MCF 10A (cell line): ENCODE measurements around the gene SPRED2. TPM values are rescaled to one million over a fixed set of nuclear protein-coding genes. Genes with fewer than 3 reads are reported as not detected.

ENCODE experiments used
- BruUV-seq: library from RNA; stranded (reverse); fragments of 400-500 nt; replicated peaks from 2 replicates; lab custom pipeline; 2021; lab: Mats Ljungman, UMichigan
- CTCF ChIA-PET: fragments of 300-600 bp; sonication (Branson Sonifier 250); formaldehyde crosslinking; extraction: SDS; loops from one replicate; lab custom pipeline; 2021; ENCODE audit warnings: antibody characterized with exemption, inconsistent platforms; lab: Yijun Ruan, JAX
- POLR2A ChIA-PET: fragments of 300-600, 350-650 bp; sonication (Branson Sonifier 250); formaldehyde crosslinking; extraction: SDS; loops from one replicate; lab custom pipeline; 2020; ENCODE audit warnings: antibody characterized with exemption, inconsistent platforms; lab: Yijun Ruan, JAX
- DNase-seq: peaks from one replicate; pipeline ENCODE4 v3.0.0-alpha.2; 2018; ENCODE audit not compliant: unreplicated experiment
- H3K27ac Mint-ChIP-seq: one replicate; pipeline ENCODE4 v1.8.0; 2022; ENCODE audit warnings: mild to moderate bottlenecking, low read depth, mixed read lengths; ENCODE audit not compliant: unreplicated experiment
- H3K27me3 Mint-ChIP-seq: one replicate; pipeline ENCODE4 v1.8.0; 2022; ENCODE audit warnings: mixed read lengths; ENCODE audit not compliant: insufficient read depth, unreplicated experiment
- H3K36me3 Mint-ChIP-seq: one replicate; pipeline ENCODE4 v1.8.0; 2022; ENCODE audit warnings: mild to moderate bottlenecking, moderate library complexity, mixed read lengths; ENCODE audit not compliant: insufficient read depth, unreplicated experiment
- H3K4me1 Mint-ChIP-seq: one replicate; pipeline ENCODE4 v1.8.0; 2022; ENCODE audit warnings: mixed read lengths; ENCODE audit not compliant: insufficient read depth, unreplicated experiment
- H3K4me3 Mint-ChIP-seq: one replicate; pipeline ENCODE4 v1.8.0; 2022; ENCODE audit warnings: mild to moderate bottlenecking, moderate library complexity, mixed read lengths; ENCODE audit not compliant: unreplicated experiment
- H3K9me3 Mint-ChIP-seq: one replicate; pipeline ENCODE4 v1.8.0; 2022; ENCODE audit warnings: mixed read lengths; ENCODE audit not compliant: unreplicated experiment
- intact Hi-C: fragments of 100-400 bp; cut with micrococcal nuclease; formaldehyde crosslinking; loops from 2 replicates; pipeline ENCODE4 v1.14.1; 2022
- total RNA-seq: library from RNA; stranded (reverse); gene quantifications from 2 replicates; pipeline ENCODE4 v1.2.3, GENCODE V29; 2022
- TF ChIP-seq, protein P1 (sequence below): fragments of 200-600 bp; IDR thresholded peaks from one replicate; pipeline ENCODE4 v1.8.0; 2022; ENCODE audit warnings: antibody characterized with exemption, mild to moderate bottlenecking; ENCODE audit not compliant: unreplicated experiment

The SPRED2 gene
- total RNA-seq, 1 experiment from 2014 or later, result 38.6 TPM

- CTCF ChIA-PET, result no interaction called here
- intact Hi-C loops, result no loop called here
- no peak for DNase-seq
- no TSS peak for BruUV-seq
- POLR2A ChIA-PET, result interaction anchor here (0.6 to 2.1 kb wide), 5 partner anchors 10 to 187 kb away, joined by 3 to 7 read pairs (median 4); no protein-coding TSS in a partner anchor
- H3K27ac Mint-ChIP-seq, result peak overlapping the region; percentile 49
- no peaks in the 10 kb centered on the region for H3K36me3 Mint-ChIP-seq
- H3K4me1 Mint-ChIP-seq, result peaks cover 38% of the 10 kb centered on the region
- H3K9me3 Mint-ChIP-seq, result no peaks in the 10 kb centered on the region
- TF ChIP-seq, protein P1, sequence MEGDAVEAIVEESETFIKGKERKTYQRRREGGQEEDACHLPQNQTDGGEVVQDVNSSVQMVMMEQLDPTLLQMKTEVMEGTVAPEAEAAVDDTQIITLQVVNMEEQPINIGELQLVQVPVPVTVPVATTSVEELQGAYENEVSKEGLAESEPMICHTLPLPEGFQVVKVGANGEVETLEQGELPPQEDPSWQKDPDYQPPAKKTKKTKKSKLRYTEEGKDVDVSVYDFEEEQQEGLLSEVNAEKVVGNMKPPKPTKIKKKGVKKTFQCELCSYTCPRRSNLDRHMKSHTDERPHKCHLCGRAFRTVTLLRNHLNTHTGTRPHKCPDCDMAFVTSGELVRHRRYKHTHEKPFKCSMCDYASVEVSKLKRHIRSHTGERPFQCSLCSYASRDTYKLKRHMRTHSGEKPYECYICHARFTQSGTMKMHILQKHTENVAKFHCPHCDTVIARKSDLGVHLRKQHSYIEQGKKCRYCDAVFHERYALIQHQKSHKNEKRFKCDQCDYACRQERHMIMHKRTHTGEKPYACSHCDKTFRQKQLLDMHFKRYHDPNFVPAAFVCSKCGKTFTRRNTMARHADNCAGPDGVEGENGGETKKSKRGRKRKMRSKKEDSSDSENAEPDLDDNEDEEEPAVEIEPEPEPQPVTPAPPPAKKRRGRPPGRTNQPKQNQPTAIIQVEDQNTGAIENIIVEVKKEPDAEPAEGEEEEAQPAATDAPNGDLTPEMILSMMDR, result no peak
- H3K4me3 Mint-ChIP-seq, result no peak overlapping the region
- H3K27me3 Mint-ChIP-seq, result no peaks in the 10 kb centered on the region
These were observed 14.8 kb downstream of the SPRED2 start for GRCh38 chr2:65417509-65418085.

DNA sequence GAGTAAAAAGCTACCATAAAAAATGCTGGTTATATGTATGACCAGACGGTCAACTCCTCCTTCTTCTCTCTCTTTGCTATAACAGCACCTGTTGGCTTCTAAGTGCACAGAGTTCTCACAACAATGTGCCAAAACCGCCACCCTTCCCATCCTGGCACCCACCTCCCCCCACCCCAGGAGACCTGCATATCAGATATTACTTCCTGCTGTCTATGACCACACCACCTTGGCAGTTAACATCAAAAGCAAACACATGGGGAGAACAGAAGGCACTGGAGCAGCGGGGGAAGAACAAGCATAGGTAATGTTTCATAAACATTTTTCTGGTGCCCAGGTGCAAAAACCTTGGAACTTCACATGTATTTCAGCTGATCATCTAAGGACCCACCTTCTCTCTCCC is 15.5 kb downstream of the SPRED2 start:
- H3K4me3 Mint-ChIP-seq, result no peak overlapping the region
- ChIA-PET CTCF (no interaction called here), POLR2A (interaction anchor here (0.6 to 2.1 kb wide), 5 partner anchors 9 to 186 kb away, joined by 3 to 7 read pairs (median 4); no protein-coding TSS in a partner anchor)
- TF ChIP-seq, protein P1, result no peak
- no peak for DNase-seq
- intact Hi-C loops, result no loop called here
- H3K4me1 Mint-ChIP-seq, result peaks cover 34% of the 10 kb centered on the region
- H3K36me3 Mint-ChIP-seq, result no peaks in the 10 kb centered on the region
- peak overlapping the region; percentile 49 for H3K27ac Mint-ChIP-seq
- no TSS peak for BruUV-seq
- no peaks in the 10 kb centered on the region for H3K9me3 Mint-ChIP-seq
- H3K27me3 Mint-ChIP-seq, result no peaks in the 10 kb centered on the region

DNA sequence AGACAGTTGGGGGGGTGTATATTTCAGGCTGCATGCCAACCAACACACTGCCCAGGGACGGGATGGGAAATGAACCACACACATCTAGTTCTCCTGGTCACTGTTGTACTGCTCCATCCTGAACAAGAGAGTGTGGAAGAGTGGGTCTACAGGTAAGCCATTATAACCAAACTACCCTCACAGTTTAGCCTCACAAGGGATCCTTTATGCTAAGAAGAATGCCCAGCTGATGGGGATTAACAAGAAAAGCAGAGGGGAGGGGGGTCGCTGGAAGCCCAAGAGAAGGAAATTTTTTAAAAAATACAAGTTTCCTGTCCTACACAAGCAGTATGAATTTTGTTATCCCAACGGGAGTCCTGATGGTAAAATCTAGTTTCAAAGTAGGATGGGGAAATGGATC is 16.1 kb downstream of the SPRED2 start:
- CTCF ChIA-PET, result no interaction called here
- POLR2A ChIA-PET, result interaction anchor here (1.7 to 2.1 kb wide), 2 partner anchors 8 to 23 kb away, joined by 4 to 7 read pairs; no protein-coding TSS in a partner anchor
- intact Hi-C loops, result no loop called here
- H3K4me3 Mint-ChIP-seq, result no peak overlapping the region
- TF ChIP-seq, protein P1, result no peak
- H3K4me1 Mint-ChIP-seq, result peaks cover 28% of the 10 kb centered on the region
- no TSS peak for BruUV-seq
- no peaks in the 10 kb centered on the region for H3K36me3 Mint-ChIP-seq
- H3K27ac Mint-ChIP-seq, result no peak overlapping the region
- no peaks in the 10 kb centered on the region for H3K9me3 Mint-ChIP-seq
- DNase-seq, result no peak
- no peaks in the 10 kb centered on the region for H3K27me3 Mint-ChIP-seq

GRCh38 chr2:65415091-65415490 is 17.3 kb downstream of the SPRED2 start:
- TF ChIP-seq, protein P1, result no peak
- POLR2A ChIA-PET, result interaction anchor here (1.4 to 2.2 kb wide), 2 partner anchors 12 to 16 kb away, joined by 5 to 7 read pairs; no protein-coding TSS in a partner anchor
- intact Hi-C loops, result no loop called here
- no TSS peak for BruUV-seq
- no peaks in the 10 kb centered on the region for H3K27me3 Mint-ChIP-seq
- H3K9me3 Mint-ChIP-seq, result no peaks in the 10 kb centered on the region
- CTCF ChIA-PET, result interaction anchor here (0.6 to 0.7 kb wide), 3 partner anchors 32 to 137 kb away, joined by 3 to 5 read pairs (median 4); no protein-coding TSS in a partner anchor
- no peak overlapping the region for H3K27ac Mint-ChIP-seq
- H3K4me1 Mint-ChIP-seq, result peaks cover 19% of the 10 kb centered on the region
- H3K4me3 Mint-ChIP-seq, result no peak overlapping the region
- DNase-seq, result no peak
- no peaks in the 10 kb centered on the region for H3K36me3 Mint-ChIP-seq
